GM06990 (cell line): ENCODE data around the gene SLC35E2B.

Experiments used
- DNase-seq: peaks from one replicate; pipeline ENCODE4 v3.0.0-alpha.2; 2011; ENCODE audit not compliant: insufficient read length; ENCODE audit errors: extremely low read depth
- H3K27me3 ChIP-seq: replicated peaks from 2 replicates; pipeline ENCODE4 v1.6.0; 2011; ENCODE audit warnings: low read length; ENCODE audit not compliant: control insufficient read depth, insufficient read depth
- H3K36me3 ChIP-seq: 2 replicates; pipeline ENCODE4 v1.5.1; 2011; ENCODE audit warnings: low read length; ENCODE audit not compliant: control insufficient read depth, insufficient read depth
- H3K4me3 ChIP-seq: replicated peaks from 2 replicates; pipeline ENCODE4 v1.5.1; 2011; ENCODE audit warnings: low read depth, mild to moderate bottlenecking, control low read depth, low read length
- TF ChIP-seq, protein P1 (sequence below): IDR thresholded peaks from 2 replicates; pipeline ENCODE4 v1.5.1; 2011; ENCODE audit warnings: low read length, control low read depth, mild to moderate bottlenecking, inconsistent platforms; ENCODE audit not compliant: insufficient read depth, poor library complexity, severe bottlenecking

The SLC35E2B gene

DNA sequence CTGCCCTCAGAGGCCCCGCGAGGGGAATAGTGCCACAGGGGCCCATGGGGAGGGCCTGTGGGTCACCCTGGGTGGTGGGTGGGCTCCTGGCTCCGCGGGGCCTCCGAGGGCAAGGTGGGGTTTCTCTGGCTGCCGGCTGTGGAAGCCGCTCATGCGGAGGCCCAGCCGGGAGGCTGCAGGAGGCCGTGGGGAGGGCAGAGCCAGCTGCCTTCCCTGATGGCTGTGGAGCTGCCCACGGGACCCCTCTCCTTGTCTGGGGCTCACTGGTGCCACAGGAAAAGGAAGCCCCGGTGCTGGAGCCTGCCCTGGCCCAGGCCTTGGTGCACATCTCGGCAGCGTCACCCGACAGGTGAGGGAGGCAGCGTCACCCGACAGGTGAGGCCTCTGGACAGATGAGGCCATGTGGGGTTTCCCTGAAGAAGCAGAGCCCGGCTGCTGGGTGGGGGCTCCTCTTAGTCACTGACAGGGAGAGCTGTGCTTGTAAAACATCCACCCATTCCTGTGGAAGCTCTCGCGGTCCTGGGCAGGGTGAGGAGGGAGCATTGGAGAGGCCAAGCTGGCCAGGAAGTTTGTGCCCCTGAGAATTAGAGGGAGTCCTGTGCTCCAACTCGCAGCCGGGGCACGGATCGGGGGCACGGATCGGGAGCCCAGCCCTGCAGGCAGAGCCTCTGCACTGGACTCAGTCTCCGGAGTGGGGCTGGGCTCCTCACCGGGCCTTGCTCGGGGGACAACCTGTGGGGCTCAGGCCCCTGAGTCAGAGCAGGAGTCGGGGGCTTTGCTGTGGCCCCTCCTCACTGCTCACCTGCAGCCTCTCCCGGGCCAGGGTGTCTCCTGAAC, 71.2 kb downstream of the SLC35E2B start:
- H3K27me3 ChIP-seq = no peaks in the 10 kb centered on the region
- TF ChIP-seq, protein P1, sequence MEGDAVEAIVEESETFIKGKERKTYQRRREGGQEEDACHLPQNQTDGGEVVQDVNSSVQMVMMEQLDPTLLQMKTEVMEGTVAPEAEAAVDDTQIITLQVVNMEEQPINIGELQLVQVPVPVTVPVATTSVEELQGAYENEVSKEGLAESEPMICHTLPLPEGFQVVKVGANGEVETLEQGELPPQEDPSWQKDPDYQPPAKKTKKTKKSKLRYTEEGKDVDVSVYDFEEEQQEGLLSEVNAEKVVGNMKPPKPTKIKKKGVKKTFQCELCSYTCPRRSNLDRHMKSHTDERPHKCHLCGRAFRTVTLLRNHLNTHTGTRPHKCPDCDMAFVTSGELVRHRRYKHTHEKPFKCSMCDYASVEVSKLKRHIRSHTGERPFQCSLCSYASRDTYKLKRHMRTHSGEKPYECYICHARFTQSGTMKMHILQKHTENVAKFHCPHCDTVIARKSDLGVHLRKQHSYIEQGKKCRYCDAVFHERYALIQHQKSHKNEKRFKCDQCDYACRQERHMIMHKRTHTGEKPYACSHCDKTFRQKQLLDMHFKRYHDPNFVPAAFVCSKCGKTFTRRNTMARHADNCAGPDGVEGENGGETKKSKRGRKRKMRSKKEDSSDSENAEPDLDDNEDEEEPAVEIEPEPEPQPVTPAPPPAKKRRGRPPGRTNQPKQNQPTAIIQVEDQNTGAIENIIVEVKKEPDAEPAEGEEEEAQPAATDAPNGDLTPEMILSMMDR = no peak
- no peak for DNase-seq
- no peak overlapping the region for H3K4me3 ChIP-seq
- peaks cover 2% of the 10 kb centered on the region; the same call in 1 of the 2 replicates for H3K36me3 ChIP-seq

DNA sequence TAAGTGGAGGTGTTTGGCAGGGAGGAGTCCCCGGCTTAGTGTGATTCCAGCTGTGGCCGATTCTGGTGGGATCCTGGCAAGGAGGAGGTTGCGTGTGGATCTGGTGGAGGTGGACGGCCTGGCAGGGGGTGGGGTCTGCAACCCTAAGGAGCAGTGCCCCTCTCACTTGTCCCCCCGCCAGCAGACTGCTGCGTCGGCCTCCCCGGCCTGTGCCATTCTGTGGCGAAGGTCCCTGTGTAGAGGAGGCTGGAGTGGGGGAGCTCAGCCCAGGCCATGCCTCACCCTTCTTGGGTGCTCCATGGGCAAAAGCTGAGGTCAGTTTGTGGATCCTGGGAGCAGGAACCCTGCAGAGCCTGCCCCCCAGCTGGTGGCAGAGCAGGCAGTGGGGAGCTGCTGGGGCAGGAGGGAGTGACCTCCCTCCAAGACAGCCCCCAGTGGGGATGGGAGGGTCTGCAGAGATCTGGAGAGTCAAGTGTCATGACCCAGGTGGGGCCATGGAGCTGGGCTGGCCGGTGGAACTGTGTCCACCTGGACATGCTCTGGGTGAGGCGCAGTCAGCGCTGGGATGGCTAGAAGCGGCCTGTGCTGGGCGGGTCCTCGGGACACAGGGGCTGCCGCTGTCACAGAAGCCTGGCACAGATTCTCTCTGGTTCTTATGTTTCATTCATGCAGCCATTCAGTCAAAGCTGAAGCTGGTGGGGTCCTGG, 72.0 kb downstream of the SLC35E2B start:
- DNase-seq = no peak
- no peaks in the 10 kb centered on the region for H3K27me3 ChIP-seq
- peaks cover 2% of the 10 kb centered on the region; the same call in 1 of the 2 replicates for H3K36me3 ChIP-seq
- no peak overlapping the region for H3K4me3 ChIP-seq
- TF ChIP-seq, protein P1 = no peak

DNA sequence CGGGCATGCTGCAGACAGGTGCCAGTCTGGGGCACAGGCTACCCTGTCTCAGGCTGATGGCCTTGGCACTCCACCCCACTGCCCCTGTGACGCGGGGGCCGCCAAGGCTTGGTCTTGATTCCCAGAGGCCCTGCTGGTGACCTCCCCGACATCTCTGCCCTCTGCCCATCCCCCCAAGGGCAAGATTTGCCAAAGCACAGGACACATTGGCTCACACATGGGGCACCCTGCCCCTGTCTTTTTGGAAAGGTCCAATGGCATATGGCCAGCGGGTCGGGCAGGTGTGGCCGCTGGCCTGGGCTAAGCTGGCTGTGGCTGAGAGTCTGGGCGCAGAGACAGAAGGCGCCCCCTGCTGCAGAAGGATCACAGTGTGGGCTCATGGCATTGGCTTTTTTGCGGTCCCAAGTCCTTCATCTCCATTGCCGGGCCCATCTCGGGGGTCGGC, 72.7 kb downstream of the SLC35E2B start:
- Histone ChIP-seq H3K36me3 (peaks cover 2% of the 10 kb centered on the region; the same call in 1 of the 2 replicates), H3K4me3 (no peak overlapping the region), H3K27me3 (no peaks in the 10 kb centered on the region)
- TF ChIP-seq, protein P1 = peak; percentile 47
- DNase-seq = no peak

DNA sequence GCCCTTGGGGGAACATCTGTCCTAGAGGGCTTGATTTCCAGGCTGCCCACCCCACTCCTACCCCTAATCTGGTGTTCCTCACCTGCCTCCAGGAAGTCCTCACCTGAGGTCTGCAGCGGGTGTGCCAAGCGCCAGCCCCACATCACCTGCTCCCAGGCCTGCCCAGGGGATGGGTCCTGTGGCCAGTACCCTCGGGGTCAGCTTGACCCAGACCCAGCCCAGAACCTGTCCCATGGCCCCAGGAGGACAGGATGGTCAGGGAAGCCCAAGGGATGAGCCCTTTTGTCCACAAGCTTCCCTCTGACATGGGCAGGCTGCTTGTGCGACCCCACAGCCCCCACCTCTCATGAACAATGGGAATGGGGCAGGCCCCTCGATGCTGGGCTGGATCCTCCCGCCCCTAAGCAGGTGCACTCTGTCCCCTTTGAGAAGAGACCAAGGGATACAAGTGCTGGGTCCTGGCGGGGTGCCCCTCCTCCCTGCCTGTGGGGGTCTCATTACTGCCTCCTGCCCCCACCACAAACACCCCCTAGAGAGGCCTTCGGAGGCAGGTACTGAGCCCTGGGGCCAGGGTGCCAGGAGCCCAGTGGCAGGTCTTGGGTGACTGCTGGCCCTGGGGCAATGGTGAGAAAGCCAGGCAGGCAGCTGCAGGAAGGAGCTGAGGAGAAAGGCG, 74.1 kb downstream of the SLC35E2B start:
- TF ChIP-seq, protein P1 = no peak
- Histone ChIP-seq H3K4me3 (no peak overlapping the region), H3K36me3 (peaks cover 2% of the 10 kb centered on the region; the same call in 1 of the 2 replicates), H3K27me3 (no peaks in the 10 kb centered on the region)
- DNase-seq = no peak

DNA sequence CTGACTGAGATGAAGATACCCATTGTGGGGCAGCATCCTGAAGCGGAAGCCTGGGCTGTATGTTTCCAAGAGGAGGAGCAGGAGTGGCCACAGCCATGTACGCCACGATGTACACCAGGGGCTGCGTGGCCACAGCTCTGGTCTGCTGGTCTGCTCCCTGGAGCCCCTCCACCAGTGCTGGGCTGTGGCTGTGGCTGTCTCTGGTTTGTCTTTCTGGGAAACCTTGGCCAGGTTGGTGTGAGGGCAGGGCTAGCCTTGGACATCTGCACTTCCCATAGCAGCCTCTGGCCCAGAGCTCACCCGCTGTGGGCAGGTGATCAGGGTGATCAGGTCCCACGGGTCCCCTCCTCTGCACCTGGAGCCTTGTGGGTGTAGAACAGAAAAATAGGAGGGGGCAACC, 74.7 kb downstream of the SLC35E2B start:
- peaks cover 2% of the 10 kb centered on the region; the same call in 1 of the 2 replicates for H3K36me3 ChIP-seq
- DNase-seq = no peak
- no peaks in the 10 kb centered on the region for H3K27me3 ChIP-seq
- no peak overlapping the region for H3K4me3 ChIP-seq
- TF ChIP-seq, protein P1 = no peak
